ENCODE measurements around the gene FBRSL1.
A peak's percentile ranks its signal among the peaks of the same experiment; 100 is the strongest.

The FBRSL1 gene

GRCh38 chr12:132545955-132546354, 56.0 kb downstream of the FBRSL1 start:
- no peak for DNase-seq

DNA sequence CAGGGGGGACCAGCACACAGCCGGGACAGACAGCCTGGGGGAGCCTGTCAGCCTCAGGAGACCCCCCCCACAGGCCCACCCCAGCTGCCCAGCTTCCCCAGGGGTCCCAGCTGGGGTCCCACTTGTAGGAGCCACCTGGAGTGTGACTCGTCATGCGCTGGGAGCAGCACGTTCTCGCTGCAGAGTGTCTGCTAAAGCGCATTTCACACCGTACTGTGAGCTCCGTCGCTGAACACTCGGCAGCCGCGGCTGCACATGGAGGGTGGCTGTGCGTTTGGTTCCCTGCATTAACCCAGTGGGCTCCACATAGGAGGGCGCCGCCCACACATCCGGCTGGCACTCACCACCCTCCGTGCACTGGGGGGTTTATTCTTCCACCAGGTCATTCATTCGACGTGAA, 56.7 kb downstream of the FBRSL1 start:
- no peak for DNase-seq

GRCh38 chr12:132547205-132547740, 57.3 kb downstream of the FBRSL1 start:
- no peak for DNase-seq

GRCh38 chr12:132548430-132549058, 58.6 kb downstream of the FBRSL1 start:
- DNase-seq, result no peak

GRCh38 chr12:132549059-132549458, 59.1 kb downstream of the FBRSL1 start:
- DNase-seq, result no peak

- no peak for DNase-seq
Observed at GRCh38 chr12:132550014-132550802, 60.3 kb downstream of the FBRSL1 start.

DNA sequence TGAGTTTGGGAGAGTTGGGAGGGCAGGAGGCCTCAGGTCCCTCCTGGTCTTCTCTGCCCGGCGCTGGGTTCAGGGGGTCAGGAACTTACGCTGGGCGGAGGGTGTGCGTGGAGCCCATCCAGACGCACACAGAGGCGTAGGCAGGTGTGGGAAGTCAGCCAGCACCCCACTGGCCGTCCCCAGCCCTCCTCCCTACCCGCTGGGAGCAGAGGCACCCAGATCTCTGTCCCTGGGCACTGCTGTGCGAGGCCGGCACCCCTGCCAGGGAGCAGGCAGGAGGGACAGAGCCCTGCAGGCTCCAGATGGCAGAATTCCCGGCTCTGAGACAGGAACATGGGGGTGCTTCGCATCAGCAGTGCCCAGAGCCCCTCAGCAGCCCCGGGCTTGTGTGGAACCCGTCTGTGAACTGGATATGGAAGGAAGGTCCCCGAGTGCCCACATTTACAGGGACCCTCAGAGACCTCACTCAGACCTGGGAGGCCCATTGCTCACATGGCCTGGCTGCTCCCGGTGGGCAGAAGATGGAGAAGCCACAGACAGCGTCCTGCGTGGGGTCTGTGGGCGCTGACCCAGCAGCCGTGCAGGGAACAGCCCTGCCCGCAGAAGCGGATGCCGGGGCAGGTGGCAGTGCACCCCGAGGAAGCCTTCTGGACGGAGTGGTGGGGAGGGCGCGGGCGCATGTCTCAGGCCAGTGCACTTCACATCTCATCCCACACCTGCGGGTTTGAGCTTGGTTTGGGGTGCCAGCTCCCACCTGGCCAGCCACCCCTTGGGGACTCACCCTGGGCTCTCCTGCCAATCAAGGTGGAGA, 61.1 kb downstream of the FBRSL1 start:
- DNase-seq, result no peak

DNA sequence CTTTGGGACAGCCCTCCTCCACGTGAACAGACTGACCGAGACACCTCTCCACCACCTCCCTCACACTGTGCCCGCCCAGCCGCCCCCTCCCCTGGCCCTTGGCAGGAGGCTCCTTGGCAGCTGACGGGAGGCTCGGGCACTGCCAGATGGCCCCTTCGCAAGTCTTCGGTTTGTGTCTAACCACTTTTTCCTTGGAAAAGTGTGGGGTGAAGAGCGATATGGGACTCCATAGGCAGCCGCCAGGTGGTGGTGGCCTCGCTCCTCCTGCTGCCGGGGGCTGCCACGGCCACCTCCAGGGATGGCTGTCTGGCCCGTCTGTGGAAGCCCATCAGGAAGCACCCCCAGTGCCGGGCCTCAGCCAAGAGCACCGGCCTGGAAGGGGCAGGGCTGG, 61.7 kb downstream of the FBRSL1 start:
- DNase-seq, result no peak

DNA sequence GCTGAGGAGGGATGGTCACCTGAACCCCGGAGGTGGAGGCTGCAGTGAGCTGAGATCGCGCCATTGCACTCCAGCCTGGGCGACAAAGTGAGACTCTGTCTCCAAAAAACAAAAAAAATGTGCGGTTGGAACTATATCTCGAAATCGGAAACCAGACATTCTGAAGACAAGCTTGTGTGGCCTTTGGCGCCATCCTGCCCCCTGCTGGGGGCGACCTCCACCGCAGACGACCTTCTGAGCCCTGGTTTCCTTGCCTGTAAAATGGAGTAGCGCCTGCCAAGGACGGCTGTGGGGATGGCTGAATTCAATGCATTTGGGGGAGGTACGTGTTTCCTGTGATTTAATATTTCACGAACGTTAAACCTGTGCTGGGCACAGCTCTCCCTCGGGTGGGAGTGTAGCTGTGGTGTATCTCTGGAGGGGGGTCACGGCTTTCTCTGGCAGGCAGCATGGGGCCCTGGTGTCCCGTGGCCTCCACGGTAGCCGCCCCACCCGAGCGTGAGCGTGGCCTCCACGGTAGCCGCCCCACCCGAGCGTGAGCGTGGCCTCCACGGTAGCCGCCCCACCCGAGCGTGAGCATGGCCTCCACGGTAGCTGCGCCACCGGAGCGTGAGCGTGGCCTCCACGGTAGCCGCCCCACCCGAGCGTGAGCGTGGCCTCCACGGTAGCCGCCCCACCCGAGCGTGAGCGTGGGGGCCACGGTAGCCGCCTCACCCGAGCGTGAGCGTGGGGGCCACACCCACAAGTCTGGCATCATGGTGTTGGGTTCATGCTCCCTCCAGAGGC, 65.1 kb downstream of the FBRSL1 start:
- DNase-seq, result no peak

GRCh38 chr12:132555686-132556085, 65.7 kb downstream of the FBRSL1 start:
- DNase-seq, result no peak

DNA sequence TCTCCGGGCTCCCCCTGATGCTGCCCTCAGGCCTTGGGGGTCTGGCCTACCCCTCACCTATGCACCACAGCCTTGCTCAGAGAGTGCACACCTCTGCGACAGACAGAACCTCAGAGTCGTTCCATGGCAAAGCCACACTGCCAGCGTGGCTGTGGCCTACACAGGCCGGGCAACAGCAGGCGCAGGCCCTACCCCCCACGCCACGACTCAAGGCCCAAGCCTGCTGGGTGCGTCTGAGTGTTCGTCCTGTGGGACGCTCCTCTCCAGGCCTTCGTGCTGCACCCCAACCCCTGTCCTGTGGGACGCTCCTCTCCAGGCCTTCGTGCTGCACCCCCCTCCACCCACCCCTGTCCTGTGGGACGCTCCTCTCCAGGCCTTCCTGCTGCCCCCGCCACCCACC, 66.3 kb downstream of the FBRSL1 start:
- no peak for DNase-seq

GRCh38 chr12:132556801-132557200, 66.8 kb downstream of the FBRSL1 start:
- DNase-seq, result no peak

- DNase-seq, result no peak
Observed at GRCh38 chr12:132557291-132558015, 67.5 kb downstream of the FBRSL1 start.

GRCh38 chr12:132558042-132558856, 68.3 kb downstream of the FBRSL1 start:
- no peak for DNase-seq

DNA sequence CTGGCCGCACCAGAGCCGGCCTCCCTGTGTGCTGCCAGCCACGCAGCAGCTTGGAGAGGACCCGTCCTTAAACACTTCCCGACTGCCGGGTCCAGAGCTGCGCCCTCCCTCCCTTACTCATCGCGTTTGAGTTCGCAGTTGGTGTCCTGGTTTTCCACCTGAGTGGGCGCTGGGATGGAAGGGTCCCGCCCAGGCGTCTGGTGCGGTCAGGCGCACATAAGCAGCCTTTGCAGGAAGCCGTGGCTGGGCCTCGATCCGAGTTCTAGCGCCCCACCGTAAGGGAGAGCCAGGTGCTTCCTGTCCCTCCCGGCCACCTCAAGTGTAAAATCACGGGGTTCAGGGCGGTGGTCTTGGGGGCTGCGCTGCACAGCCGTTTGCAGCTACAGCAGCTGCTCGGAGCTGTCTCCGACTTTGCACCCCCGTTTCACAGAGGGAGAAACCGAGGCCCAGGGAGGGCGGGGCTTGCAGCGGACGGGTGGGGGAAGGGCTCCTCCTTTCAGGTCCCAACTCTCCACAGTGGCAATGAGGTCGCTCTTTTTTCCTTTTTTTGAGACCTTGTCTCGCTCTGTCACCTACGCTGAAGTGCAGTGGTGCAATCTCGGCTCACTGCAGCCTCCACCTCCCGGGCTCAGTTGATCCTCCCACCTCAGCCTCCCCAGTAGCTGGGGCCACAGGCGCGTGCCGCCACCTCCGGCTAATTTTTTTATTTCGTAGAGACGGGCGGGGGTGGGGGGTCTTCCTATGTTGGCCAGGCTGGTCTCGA, 69.1 kb downstream of the FBRSL1 start:
- no peak for DNase-seq

DNA sequence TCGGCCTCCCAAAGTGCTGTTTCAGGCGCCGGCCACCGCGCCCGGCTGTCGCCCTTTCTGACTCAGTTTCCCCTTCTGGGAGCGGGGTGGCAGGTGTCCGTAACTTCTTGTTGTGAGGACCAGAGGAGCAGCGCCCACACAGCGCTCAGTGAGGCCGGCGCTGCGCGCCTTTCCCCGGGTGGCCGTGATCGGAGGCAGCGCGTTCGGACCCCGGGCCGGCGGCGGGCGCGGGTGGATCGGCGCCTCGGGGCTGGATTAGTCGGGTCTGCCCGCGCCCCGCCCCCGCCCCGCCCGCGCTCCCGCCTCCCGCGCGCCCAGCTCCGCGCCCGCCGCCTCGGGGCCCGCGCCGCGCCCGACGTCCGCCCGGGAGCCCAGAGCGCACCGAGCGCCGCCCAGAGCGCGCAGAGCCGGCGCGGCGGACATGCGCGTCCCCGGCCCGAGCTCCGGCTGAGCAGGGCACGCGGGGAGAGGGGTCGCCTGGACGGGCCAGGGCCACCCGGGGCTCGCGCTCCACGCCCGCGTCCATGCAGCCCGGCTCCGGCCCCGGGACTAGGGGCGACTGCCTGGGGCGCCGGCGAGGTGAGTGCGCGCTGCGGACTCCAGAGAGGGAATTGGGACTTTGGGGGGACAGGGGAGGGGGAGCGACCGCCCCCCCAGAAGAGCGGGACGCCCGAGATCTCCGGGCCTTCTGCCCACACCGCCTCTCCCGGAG, 69.9 kb downstream of the FBRSL1 start:
- no peak for DNase-seq

GRCh38 chr12:132560364-132560613, 70.3 kb downstream of the FBRSL1 start:
- no peak for DNase-seq

DNA sequence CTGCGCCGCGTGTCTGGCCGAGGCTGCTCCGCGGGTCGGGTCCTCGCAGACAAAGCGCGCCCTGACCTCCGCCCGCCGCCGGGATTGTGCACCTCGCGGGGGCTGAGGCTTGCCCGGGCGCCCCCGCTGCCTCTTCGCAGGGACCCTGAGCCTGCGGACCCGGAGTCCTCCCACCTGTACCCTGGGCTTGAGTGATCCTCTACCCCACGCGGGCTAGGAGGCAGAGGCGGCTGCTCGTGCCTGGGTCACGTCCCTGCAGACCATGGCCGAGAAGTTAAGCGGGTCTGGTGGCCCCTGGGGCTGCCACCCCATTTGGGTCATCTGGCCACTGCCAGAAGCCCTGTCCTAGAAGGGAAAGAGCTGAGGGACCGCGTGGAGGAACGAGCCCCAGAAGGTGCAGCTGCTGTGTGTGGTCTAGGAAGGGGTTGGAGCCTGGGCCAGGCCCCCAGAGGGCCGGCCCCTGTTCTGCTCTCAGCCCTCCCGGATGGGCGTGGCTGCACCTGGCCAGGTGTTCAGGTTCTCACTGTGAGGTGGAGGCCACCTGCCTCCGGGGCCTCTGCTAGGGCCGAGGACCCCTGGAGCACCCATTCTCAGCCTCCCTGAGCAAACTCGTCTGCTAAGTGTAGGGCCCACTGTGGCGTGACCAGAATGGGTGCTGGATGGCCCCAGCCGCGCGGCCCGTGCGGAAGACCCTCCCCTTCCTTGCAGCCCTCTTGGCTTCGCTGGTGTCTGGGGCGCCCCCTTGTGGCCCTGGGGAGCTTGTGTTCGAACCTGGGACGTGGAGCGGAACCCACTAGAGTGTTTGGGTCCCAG, 70.9 kb downstream of the FBRSL1 start:
- peak; percentile 24 for DNase-seq
